HepG2 (cell line): ENCODE data around the gene SHLD3. TPM values are rescaled to one million over a fixed set of nuclear protein-coding genes. Genes with fewer than 3 reads are reported as not detected.

Experiments
- ATF3 ChIP-seq: sonication (generic); formaldehyde crosslinking; IDR thresholded peaks from 2 replicates; pipeline ENCODE4 v1.4.0; 2020; ENCODE audit warnings: missing genetic modification reagents
- ATF4 ChIP-seq, 2 experiments: fragments of 450-650 bp in 1 of 2; sonication (generic) in 1 of 2; formaldehyde crosslinking; IDR thresholded peaks; 2 replicates each; pipeline versions ENCODE4 v1.5.0 to v1.8.0; 2020 to 2022; ENCODE audit warnings: mild to moderate bottlenecking in 1 of 2, missing genetic modification reagents in 1 of 2
- ATF7-NPFF ChIP-seq: sonication (generic); formaldehyde crosslinking; IDR thresholded peaks from 2 replicates; pipeline ENCODE4 v1.8.1; 2023; ENCODE audit warnings: mild to moderate bottlenecking, low read depth, missing genetic modification reagents, moderate library complexity
- CHD4 ChIP-seq: fragments of 200-600 bp; sonication (generic); IDR thresholded peaks from 2 replicates; pipeline ENCODE4 v1.7.0; 2017; ENCODE audit warnings: mild to moderate bottlenecking, low read length, borderline replicate concordance
- GATAD2A ChIP-seq: IDR thresholded peaks from 2 replicates; pipeline ENCODE4 v1.6.1; 2016
- HNF1A ChIP-seq, 2 experiments: sonication (generic) in 1 of 2; formaldehyde crosslinking in 1 of 2; IDR thresholded peaks; 2 replicates each; pipeline versions ENCODE4 v1.4.0 to v1.6.1; 2016 to 2020; ENCODE audit warnings: borderline replicate concordance in 1 of 2, low read depth in 1 of 2, mild to moderate bottlenecking in 1 of 2, missing genetic modification reagents in 1 of 2
- HOXA7 ChIP-seq: sonication (generic); formaldehyde crosslinking; IDR thresholded peaks from 2 replicates; pipeline ENCODE4 v1.8.1; 2022; ENCODE audit warnings: mild to moderate bottlenecking, missing genetic modification reagents, moderate library complexity
- JDP2 ChIP-seq: sonication (generic); formaldehyde crosslinking; IDR thresholded peaks from 2 replicates; pipeline ENCODE4 v1.8.1; 2022; ENCODE audit warnings: missing genetic modification reagents, borderline replicate concordance
- KLF6 ChIP-seq: IDR thresholded peaks from 2 replicates; pipeline ENCODE4 v1.8.0; 2016; ENCODE audit warnings: missing biosample characterization, missing genetic modification reagents
- MBNL3 ChIP-seq: fragments of 250-450 bp; sonication (Bioruptor Pico); conservative IDR thresholded peaks from 2 replicates; pipeline ENCODE4 v1.8.0; 2022; ENCODE audit warnings: mild to moderate bottlenecking, inconsistent platforms
- NAIF1 ChIP-seq: sonication (generic); formaldehyde crosslinking; IDR thresholded peaks from 2 replicates; pipeline ENCODE4 v1.5.0; 2020; ENCODE audit warnings: mild to moderate bottlenecking, missing genetic modification reagents, borderline replicate concordance
- SMAD3 ChIP-seq: sonication (generic); formaldehyde crosslinking; IDR thresholded peaks from 2 replicates; pipeline ENCODE4 v1.4.0; 2020; ENCODE audit warnings: missing genetic modification reagents
- STAG1 ChIP-seq: sonication (generic); formaldehyde crosslinking; IDR thresholded peaks from 2 replicates; pipeline ENCODE4 v1.4.0; 2020; ENCODE audit warnings: missing genetic modification reagents
- TARDBP ChIP-seq: sonication (generic); formaldehyde crosslinking; IDR thresholded peaks from 2 replicates; pipeline ENCODE4 v1.8.0; 2022; ENCODE audit warnings: mild to moderate bottlenecking, missing genetic modification reagents
- TCF7 ChIP-seq: sonication (generic); IDR thresholded peaks from 2 replicates; pipeline ENCODE4 v1.6.1; 2016; ENCODE audit warnings: antibody characterized with exemption, low read depth
- U2AF2 ChIP-seq: fragments of 200-400 bp; formaldehyde crosslinking; IDR thresholded peaks from 2 replicates; pipeline ENCODE4 v1.6.1; 2017; ENCODE audit warnings: low read depth, mild to moderate bottlenecking, low read length
- ZBTB33 ChIP-seq: sonication (generic); formaldehyde crosslinking; IDR thresholded peaks from 2 replicates; pipeline ENCODE4 v1.4.0; 2020; ENCODE audit warnings: missing genetic modification reagents
- ZNF253 ChIP-seq: sonication (generic); formaldehyde crosslinking; IDR thresholded peaks from 2 replicates; pipeline ENCODE4 v1.8.0; 2022; ENCODE audit warnings: mild to moderate bottlenecking, missing genetic modification reagents, borderline replicate concordance
- ZNF775 ChIP-seq: sonication (generic); formaldehyde crosslinking; IDR thresholded peaks from 2 replicates; pipeline ENCODE4 v1.4.0; 2020; ENCODE audit warnings: missing genetic modification reagents, mild to moderate bottlenecking, moderate library complexity, borderline replicate concordance
- ZNF784 ChIP-seq: sonication (generic); formaldehyde crosslinking; IDR thresholded peaks from 2 replicates; pipeline ENCODE4 v1.5.1; 2020; ENCODE audit warnings: missing genetic modification reagents, mild to moderate bottlenecking, borderline replicate concordance
- ZSCAN30 ChIP-seq: sonication (generic); formaldehyde crosslinking; IDR thresholded peaks from 2 replicates; pipeline ENCODE4 v1.5.0; 2020; ENCODE audit warnings: mild to moderate bottlenecking, missing genetic modification reagents
- ZSCAN9 ChIP-seq: IDR thresholded peaks from 2 replicates; pipeline ENCODE4 v1.6.1; 2016; ENCODE audit warnings: borderline replicate concordance
- polyA plus RNA-seq, 8 experiments: library from polyadenylated mRNA; depleted of rRNA in 3 of 8; stranded (reverse) in 7 of 8; unstranded in 1 of 8; fragments of >200 nt; fragmentation: Illumina TruSeq in 4 of 8; extraction: Trizol in 4 of 8; gene quantifications; 2 replicates each; pipeline versions ENCODE4 v1.2.1 to v1.2.3, GENCODE V29; 2011 to 2016; ENCODE audit warnings: low read depth in 4 of 8, missing spikeins in 1 of 8, mixed read lengths in 1 of 8; ENCODE audit not compliant: insufficient read depth in 1 of 8
- total RNA-seq, 5 experiments: library from RNA; depleted of rRNA; stranded (reverse); fragments of >200 nt; fragmentation: Illumina TruSeq; extraction: Trizol; gene quantifications; 2 replicates each; pipeline ENCODE4 v1.2.3, GENCODE V29; 2016; ENCODE audit warnings: low read depth in 1 of 5

Gene SHLD3
- total and polyA plus RNA-seq, 2 of the 13 experiments (the other 11 are each of a cell fraction or from before 2014, with no cell fraction given): 3.6 to 6.8 TPM

- no peak for TF ChIP-seq HNF1A (IDR thresholded peaks at IDR 0.05; ENCODE audit: low read depth)
- 0 out of 2 replicates have a peak, but pooled peaks have one; percentile 30 for TF ChIP-seq HNF1A (CRISPR knock-in tag; IDR thresholded peaks at IDR 0.05; ENCODE audit: borderline replicate concordance)
- TF ChIP-seq ATF7-NPFF (CRISPR knock-in tag): no peak
- no peak for TF ChIP-seq ZNF784
- TF ChIP-seq ZSCAN9 (CRISPR knock-in tag): no peak
- 0 out of 2 replicates have a peak, but pooled peaks have one; percentile 16 for TF ChIP-seq SMAD3 (CRISPR knock-in tag)
- peak; percentile 23; the same call in 1 of the 2 replicates for TF ChIP-seq TARDBP (CRISPR knock-in tag)
- no peak for TF ChIP-seq CHD4
- TF ChIP-seq KLF6 (CRISPR knock-in tag): no peak; the same call in 1 of the 2 replicates
- no peak for TF ChIP-seq STAG1
- no peak for TF ChIP-seq ZNF253 (CRISPR knock-in tag)
- TF ChIP-seq ATF3 (CRISPR knock-in tag): no peak
- TF ChIP-seq JDP2 (CRISPR knock-in tag): no peak
- TF ChIP-seq U2AF2: 0 out of 2 replicates have a peak, but pooled peaks have one; percentile 13
- no peak for TF ChIP-seq ZSCAN30 (CRISPR knock-in tag)
- TF ChIP-seq ATF4 (CRISPR knock-in tag; IDR thresholded peaks at IDR 0.05): no peak; a peak in 1 of 4 replicates
- TF ChIP-seq NAIF1 (CRISPR knock-in tag): peak; percentile 55
- no peak for TF ChIP-seq MBNL3
- no peak for TF ChIP-seq ZBTB33 (CRISPR knock-in tag)
- TF ChIP-seq ZNF775: no peak
- TF ChIP-seq TCF7: no peak
- TF ChIP-seq GATAD2A (CRISPR knock-in tag): no peak
- TF ChIP-seq HOXA7: no peak
These were observed 729 bp upstream of the SHLD3 start, which contains the start of gene TRIM23 (continued) for GRCh38 chr5:65624025-65624570.
